Measurements from ENCODE around the gene FBXO48.

DNA sequence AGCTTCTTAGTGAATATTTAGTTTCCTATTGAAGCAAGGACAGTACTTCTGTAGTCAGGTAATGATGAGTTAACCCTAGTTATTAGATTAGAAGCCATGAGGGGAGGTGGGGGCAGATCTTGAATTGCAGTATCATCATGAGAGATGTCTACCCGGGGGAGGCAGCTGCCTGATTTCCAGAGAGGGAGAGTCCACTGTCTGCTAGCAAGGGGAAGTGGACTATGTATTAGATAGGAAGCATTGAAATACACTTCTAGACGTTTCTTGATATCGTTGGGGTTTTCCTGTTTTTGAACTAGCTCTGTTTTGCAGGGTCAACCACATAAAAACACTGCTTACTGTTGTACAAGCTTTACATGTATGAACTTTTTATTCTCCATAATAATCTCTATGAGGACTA lies 39.1 kb upstream of the FBXO48 start:
- TF ChIP-seq, protein P1, sequence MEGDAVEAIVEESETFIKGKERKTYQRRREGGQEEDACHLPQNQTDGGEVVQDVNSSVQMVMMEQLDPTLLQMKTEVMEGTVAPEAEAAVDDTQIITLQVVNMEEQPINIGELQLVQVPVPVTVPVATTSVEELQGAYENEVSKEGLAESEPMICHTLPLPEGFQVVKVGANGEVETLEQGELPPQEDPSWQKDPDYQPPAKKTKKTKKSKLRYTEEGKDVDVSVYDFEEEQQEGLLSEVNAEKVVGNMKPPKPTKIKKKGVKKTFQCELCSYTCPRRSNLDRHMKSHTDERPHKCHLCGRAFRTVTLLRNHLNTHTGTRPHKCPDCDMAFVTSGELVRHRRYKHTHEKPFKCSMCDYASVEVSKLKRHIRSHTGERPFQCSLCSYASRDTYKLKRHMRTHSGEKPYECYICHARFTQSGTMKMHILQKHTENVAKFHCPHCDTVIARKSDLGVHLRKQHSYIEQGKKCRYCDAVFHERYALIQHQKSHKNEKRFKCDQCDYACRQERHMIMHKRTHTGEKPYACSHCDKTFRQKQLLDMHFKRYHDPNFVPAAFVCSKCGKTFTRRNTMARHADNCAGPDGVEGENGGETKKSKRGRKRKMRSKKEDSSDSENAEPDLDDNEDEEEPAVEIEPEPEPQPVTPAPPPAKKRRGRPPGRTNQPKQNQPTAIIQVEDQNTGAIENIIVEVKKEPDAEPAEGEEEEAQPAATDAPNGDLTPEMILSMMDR (conservative IDR thresholded peaks at IDR 0.05 in 1 of 2, IDR thresholded peaks at IDR 0.05 in 1 of 2; ENCODE audit: extremely low read depth in 1 of 2, insufficient read depth in 1 of 2, low read depth in 1 of 2, low read length in 2 of 2) = no peak
- no peak for TF ChIP-seq EZH2 (IDR thresholded peaks at IDR 0.05; ENCODE audit: borderline replicate concordance, low read length)
